ENCODE results near the gene MED15.

MED15 gene

DNA sequence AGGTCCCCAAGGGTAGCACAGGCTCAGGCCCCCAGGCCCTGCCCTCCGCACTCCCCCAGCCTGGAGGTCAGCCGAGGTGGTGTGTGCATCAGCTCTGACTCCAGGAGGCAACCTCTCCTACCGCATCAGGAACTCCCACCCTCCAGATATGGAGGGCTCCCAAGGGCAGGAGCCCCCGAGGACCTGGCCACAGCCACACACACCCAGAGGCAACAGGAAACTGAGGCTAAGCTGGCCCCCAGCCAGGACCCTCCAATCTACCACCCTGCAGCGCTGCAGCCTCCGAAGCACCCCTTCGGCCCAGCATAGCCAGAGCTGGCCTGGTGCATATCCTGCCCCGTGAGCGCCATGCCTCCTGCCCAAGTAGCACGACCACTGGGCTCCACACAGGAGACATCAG lies 104.0 kb downstream of the MED15 start:
- Histone ChIP-seq H4K20me1 (ENCODE audit: insufficient read depth, low read length) (0 out of 2 replicates have a peak, but pooled peaks cover 5% of the 10 kb centered on the region), H2AFZ (ENCODE audit: low read depth, low read length) (no peak overlapping the region), H3K9ac (ENCODE audit: low read depth, low read length) (no peak overlapping the region), H3K27me3 (ENCODE audit: insufficient read depth, low read length, poor library complexity) (peaks cover 2% of the 10 kb centered on the region), H3K9me3 (ENCODE audit: insufficient read depth, low read length, severe bottlenecking) (no peaks in the 10 kb centered on the region), H3K79me2 (ENCODE audit: insufficient read depth, low read length) (no peaks in the 10 kb centered on the region), H3K36me3 (ENCODE audit: insufficient read depth, low read length) (no peaks in the 10 kb centered on the region), H3K4me1 (ENCODE audit: insufficient read depth, low read length) (no peaks in the 10 kb centered on the region), H3K27ac (ENCODE audit: low read length) (no peak overlapping the region), H3K4me3 (ENCODE audit: low read depth in 1 of 2, low read length in 2 of 2) (no peak overlapping the region), H3K4me2 (ENCODE audit: insufficient read depth, low read length) (no peak overlapping the region)
- no peak for DNase-seq
- no peak for TF ChIP-seq CTCF (IDR thresholded peaks at IDR 0.05; ENCODE audit: borderline replicate concordance, extremely low read depth, low read length, poor library complexity, severe bottlenecking)
- ATAC-seq (ENCODE audit: insufficient read depth, low read depth): no peak

- H3K4me2 ChIP-seq (ENCODE audit: insufficient read depth, low read length): no peak overlapping the region
- no peak overlapping the region for H3K27ac ChIP-seq (ENCODE audit: low read length)
- H3K4me3 ChIP-seq (ENCODE audit: low read depth in 1 of 2, low read length in 2 of 2): no peak overlapping the region
- no peaks in the 10 kb centered on the region for H3K79me2 ChIP-seq (ENCODE audit: insufficient read depth, low read length)
- no peaks in the 10 kb centered on the region for H3K9me3 ChIP-seq (ENCODE audit: insufficient read depth, low read length, severe bottlenecking)
- H4K20me1 ChIP-seq (ENCODE audit: insufficient read depth, low read length): 0 out of 2 replicates have a peak, but pooled peaks cover 5% of the 10 kb centered on the region
- H3K4me1 ChIP-seq (ENCODE audit: insufficient read depth, low read length): no peaks in the 10 kb centered on the region
- no peak overlapping the region for H3K9ac ChIP-seq (ENCODE audit: low read depth, low read length)
- H3K27me3 ChIP-seq (ENCODE audit: insufficient read depth, low read length, poor library complexity): peaks cover 5% of the 10 kb centered on the region
- no peak for ATAC-seq (ENCODE audit: insufficient read depth, low read depth)
- no peak for DNase-seq
- H3K36me3 ChIP-seq (ENCODE audit: insufficient read depth, low read length): no peaks in the 10 kb centered on the region
- TF ChIP-seq EZH2 (IDR thresholded peaks at IDR 0.05; ENCODE audit: borderline replicate concordance, low read depth, low read length, severe bottlenecking) (no peak), CTCF (IDR thresholded peaks at IDR 0.05; ENCODE audit: borderline replicate concordance, extremely low read depth, low read length, poor library complexity, severe bottlenecking) (no peak)
- no peak overlapping the region for H2AFZ ChIP-seq (ENCODE audit: low read depth, low read length)
Observed at GRCh38 chr22:20613301-20613700, 105.9 kb downstream of the MED15 start.

DNA sequence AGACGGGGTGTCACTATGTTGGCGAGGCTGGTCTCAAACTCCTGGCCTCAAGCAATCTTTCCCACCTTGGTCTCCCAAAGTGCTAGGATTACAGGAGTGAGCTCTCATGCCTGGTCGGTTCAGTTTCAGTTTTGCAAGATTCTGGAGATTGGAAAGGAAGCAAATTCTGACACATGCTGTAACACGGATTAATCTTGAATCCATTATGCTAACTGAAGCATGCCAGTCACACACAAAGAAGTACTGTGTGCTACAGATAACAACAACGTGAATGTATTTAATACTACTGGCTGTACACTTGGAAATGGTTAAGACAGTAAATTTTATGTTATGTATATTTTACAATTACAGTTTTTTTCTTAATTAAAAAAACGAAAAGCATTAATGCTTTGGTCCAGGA lies 107.6 kb downstream of the MED15 start:
- H2AFZ ChIP-seq (ENCODE audit: low read depth, low read length): no peak overlapping the region
- H3K9me3 ChIP-seq (ENCODE audit: insufficient read depth, low read length, severe bottlenecking): no peaks in the 10 kb centered on the region
- no peaks in the 10 kb centered on the region for H3K36me3 ChIP-seq (ENCODE audit: insufficient read depth, low read length)
- no peak for ATAC-seq (ENCODE audit: insufficient read depth, low read depth)
- H3K27me3 ChIP-seq (ENCODE audit: insufficient read depth, low read length, poor library complexity): peaks cover 5% of the 10 kb centered on the region
- H4K20me1 ChIP-seq (ENCODE audit: insufficient read depth, low read length): peaks cover 8% of the 10 kb centered on the region; the same call in 1 of the 2 replicates
- H3K4me3 ChIP-seq (ENCODE audit: low read depth in 1 of 2, low read length in 2 of 2): no peak overlapping the region
- H3K9ac ChIP-seq (ENCODE audit: low read depth, low read length): no peak overlapping the region
- H3K4me2 ChIP-seq (ENCODE audit: insufficient read depth, low read length): no peak overlapping the region
- TF ChIP-seq EZH2 (IDR thresholded peaks at IDR 0.05; ENCODE audit: borderline replicate concordance, low read depth, low read length, severe bottlenecking) (no peak), CTCF (IDR thresholded peaks at IDR 0.05; ENCODE audit: borderline replicate concordance, extremely low read depth, low read length, poor library complexity, severe bottlenecking) (no peak)
- no peaks in the 10 kb centered on the region for H3K4me1 ChIP-seq (ENCODE audit: insufficient read depth, low read length)
- H3K79me2 ChIP-seq (ENCODE audit: insufficient read depth, low read length): no peaks in the 10 kb centered on the region
- no peak overlapping the region for H3K27ac ChIP-seq (ENCODE audit: low read length)
- DNase-seq: no peak
